Astrocyte of the spinal cord (primary cell): ENCODE results near the gene TSPAN4.

ENCODE experiments used
- DNase-seq: peaks from one replicate; pipeline ENCODE4 v3.0.0; 2011; ENCODE audit warnings: low read depth, low spot score
- H3K4me3 ChIP-seq: 2 replicates; pipeline ENCODE4 v1.5.1; 2011; ENCODE audit warnings: low read depth, mild to moderate bottlenecking, low read length, moderate library complexity
- CTCF ChIP-seq: IDR thresholded peaks from 2 replicates; pipeline ENCODE4 v1.5.1; 2012; ENCODE audit warnings: low read depth, mild to moderate bottlenecking, low read length, inconsistent platforms
- in situ Hi-C: cut with HindIII; loops from 2 replicates; pipeline ENCODE4 v1.10.0; 2017; ENCODE audit warnings: low sequenced_read_pairs

TSPAN4 gene

GRCh38 chr11:795634-796564 is 46.8 kb upstream of the TSPAN4 start:
- peak; percentile 82 for DNase-seq
- in situ Hi-C loops, result no loop called here
- TF ChIP-seq CTCF, result no peak

GRCh38 chr11:796565-797295 is 45.9 kb upstream of the TSPAN4 start:
- DNase-seq, result no peak
- H3K4me3 ChIP-seq, result peak overlapping the region; percentile 71
- TF ChIP-seq CTCF, result no peak
- in situ Hi-C loops, result no loop called here

More at GRCh38 chr11:795634-796564, 46.8 kb upstream of the TSPAN4 start:
- peak overlapping the region; percentile 71 for H3K4me3 ChIP-seq

DNA sequence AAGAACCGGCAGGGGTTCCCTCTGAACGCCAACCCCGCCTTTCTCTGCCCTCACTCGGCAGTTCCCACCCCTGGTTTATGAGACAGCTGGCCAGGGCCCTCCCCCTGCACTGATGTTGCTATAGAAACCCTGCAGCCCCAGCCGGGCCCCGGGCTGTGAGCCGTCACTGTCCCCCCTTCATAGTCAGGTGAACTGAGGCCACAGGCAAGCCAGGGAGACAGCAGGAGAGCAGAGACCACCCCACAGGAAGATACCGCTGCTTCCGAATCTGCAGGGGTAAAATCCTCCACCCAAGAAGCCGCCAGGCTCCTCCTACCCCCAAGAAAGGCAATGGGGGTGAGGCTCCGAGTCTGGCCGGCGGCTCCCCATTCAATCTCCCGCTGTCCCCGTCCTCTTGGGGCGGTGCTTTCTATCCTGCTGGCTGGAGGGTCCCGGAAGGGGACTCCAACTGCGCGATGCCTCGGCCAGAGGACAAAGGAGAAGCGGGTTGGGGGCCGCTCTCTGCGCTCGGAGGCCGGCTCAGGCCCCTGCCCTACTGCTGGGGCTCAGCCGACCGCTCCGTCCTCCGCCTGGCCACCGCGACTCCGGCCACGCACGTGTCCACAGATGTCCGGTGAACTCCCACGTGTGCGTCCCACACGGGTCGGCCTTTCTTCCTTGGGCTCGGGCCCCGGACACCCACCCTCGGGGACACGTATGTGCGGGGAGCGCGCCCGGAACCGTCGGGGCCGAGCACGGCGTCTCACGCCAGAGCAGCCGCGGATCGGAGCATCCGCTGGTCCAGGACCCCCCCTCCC is 45.2 kb upstream of the TSPAN4 start:
- DNase-seq, result peak; percentile 91
- peak overlapping the region; percentile 71 for H3K4me3 ChIP-seq
- in situ Hi-C loops, result no loop called here

GRCh38 chr11:798093-798713 is 44.4 kb upstream of the TSPAN4 start, which contains the start of gene SLC25A22:
SLC25A22 (minus strand) TSS chr11:798281; CDS start chr11:795006, 3,275 bp downstream.
- in situ Hi-C loops, result no loop called here
- TF ChIP-seq CTCF, result peak; percentile 64
- DNase-seq, result peak; percentile 68
- H3K4me3 ChIP-seq, result peak within 1 kb of the TSS; percentile 71

More for the DNA sequence above, 45.2 kb upstream of the TSPAN4 start:
- TF ChIP-seq CTCF, result no peak

GRCh38 chr11:799641-800316 is 42.9 kb upstream of the TSPAN4 start:
- DNase-seq, result no peak
- no peak for TF ChIP-seq CTCF
- no peak overlapping the region for H3K4me3 ChIP-seq
- in situ Hi-C loops, result no loop called here
